Breast epithelium (tissue), 3 donors: ENCODE data around the gene CDK5R1.

ENCODE experiments used
- POLR2A ChIP-seq: fragments of 450-650 bp; IDR thresholded peaks from one replicate; pipeline ENCODE4 v1.6.1; 2016; ENCODE audit warnings: antibody characterized with exemption, mild to moderate bottlenecking, moderate library complexity
- POLR2AphosphoS5 ChIP-seq, 3 donors: sonication (generic); formaldehyde crosslinking; IDR thresholded peaks; one replicate each; pipeline ENCODE4 v1.6.1; 2017; ENCODE audit warnings: antibody characterized with exemption in 3 of 3
- TF ChIP-seq, protein P1 (sequence below), 3 donors: fragments of 450-650 bp; IDR thresholded peaks; one replicate each; pipeline ENCODE4 v1.5.1; 2016 to 2017; ENCODE audit warnings: antibody characterized with exemption in 3 of 3, mild to moderate bottlenecking in 3 of 3, moderate library complexity in 3 of 3

DNA sequence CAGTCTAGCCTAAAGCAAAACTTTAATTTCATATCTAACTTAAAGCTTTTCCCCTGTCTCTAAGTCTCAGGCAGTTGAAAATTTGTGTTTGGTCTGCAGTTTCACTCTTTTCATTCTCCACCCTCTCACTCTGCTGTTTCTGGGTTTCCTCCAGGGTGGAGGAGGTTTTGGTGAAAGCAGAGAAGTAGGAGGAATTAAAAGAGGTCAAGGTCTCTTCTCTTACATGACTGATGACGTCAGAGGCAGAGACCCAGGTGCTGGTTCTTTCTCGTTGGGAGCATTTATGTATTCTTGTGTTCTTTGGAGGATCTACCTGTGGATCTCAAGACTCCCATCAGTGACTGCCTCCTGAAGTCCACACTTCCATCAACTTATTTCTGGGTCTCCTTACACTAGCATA lies 44.9 kb upstream of the CDK5R1 start:
- TF ChIP-seq, protein P1, sequence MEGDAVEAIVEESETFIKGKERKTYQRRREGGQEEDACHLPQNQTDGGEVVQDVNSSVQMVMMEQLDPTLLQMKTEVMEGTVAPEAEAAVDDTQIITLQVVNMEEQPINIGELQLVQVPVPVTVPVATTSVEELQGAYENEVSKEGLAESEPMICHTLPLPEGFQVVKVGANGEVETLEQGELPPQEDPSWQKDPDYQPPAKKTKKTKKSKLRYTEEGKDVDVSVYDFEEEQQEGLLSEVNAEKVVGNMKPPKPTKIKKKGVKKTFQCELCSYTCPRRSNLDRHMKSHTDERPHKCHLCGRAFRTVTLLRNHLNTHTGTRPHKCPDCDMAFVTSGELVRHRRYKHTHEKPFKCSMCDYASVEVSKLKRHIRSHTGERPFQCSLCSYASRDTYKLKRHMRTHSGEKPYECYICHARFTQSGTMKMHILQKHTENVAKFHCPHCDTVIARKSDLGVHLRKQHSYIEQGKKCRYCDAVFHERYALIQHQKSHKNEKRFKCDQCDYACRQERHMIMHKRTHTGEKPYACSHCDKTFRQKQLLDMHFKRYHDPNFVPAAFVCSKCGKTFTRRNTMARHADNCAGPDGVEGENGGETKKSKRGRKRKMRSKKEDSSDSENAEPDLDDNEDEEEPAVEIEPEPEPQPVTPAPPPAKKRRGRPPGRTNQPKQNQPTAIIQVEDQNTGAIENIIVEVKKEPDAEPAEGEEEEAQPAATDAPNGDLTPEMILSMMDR (IDR thresholded peaks at IDR 0.05) = no peak
- TF ChIP-seq POLR2A (no peak), POLR2AphosphoS5 (IDR thresholded peaks at IDR 0.05) (no peak)
